ENCODE data around the gene DHRS7.

Gene DHRS7

DNA sequence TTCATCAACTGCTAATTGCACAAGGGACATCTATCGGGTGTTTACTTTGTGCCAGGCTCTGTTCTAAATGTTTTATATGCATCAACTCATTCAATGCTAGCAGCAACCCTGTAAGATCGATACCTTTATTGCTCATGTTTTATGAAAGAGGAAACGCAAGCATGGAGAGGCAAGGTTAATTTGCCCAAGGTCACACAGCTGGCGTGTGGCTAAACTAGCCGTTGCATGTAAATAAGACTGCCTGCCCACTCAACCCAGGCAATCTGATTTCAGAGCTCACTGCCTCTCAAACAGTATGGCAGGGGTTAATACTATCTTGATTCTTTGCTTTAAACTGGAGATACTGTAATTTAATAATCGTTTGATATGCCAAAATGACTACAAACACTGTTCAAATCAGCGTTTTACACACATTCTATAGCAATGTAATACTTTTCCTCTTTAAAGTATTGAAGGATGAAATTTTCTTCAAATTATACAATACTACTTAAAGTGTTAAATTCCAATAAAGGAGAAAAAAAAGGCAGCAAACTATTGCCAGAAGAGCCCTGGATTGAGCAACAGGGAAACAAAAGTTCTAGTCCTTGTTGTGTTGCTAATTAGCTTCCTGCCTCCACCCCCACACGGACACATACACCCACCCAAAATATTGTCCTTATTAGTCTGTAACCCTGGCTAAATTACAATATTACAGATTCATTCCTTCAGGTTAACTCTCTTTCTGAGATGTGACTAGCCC lies 39.1 kb upstream of the DHRS7 start:
- no peak for ATAC-seq

DNA sequence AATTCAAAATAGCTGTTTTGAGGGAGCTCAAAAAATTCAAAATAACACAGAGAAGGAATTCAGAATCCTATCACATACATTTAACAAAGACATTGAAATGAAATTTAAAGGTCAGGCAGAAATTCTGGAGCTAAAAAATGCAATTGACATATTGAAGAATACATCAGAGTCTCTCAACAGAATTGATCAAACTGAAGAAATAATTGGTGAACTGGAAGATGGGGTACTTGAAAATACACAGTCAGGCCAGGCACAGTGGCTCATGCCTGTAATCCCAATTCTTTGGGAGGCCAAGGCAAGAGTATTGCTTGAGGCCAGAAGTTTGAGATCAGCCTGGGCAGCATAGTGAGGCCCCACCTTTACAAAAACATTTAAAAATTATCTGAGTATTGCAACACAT lies 34.1 kb upstream of the DHRS7 start:
- no peak for ATAC-seq
- TF ChIP-seq, protein P1, sequence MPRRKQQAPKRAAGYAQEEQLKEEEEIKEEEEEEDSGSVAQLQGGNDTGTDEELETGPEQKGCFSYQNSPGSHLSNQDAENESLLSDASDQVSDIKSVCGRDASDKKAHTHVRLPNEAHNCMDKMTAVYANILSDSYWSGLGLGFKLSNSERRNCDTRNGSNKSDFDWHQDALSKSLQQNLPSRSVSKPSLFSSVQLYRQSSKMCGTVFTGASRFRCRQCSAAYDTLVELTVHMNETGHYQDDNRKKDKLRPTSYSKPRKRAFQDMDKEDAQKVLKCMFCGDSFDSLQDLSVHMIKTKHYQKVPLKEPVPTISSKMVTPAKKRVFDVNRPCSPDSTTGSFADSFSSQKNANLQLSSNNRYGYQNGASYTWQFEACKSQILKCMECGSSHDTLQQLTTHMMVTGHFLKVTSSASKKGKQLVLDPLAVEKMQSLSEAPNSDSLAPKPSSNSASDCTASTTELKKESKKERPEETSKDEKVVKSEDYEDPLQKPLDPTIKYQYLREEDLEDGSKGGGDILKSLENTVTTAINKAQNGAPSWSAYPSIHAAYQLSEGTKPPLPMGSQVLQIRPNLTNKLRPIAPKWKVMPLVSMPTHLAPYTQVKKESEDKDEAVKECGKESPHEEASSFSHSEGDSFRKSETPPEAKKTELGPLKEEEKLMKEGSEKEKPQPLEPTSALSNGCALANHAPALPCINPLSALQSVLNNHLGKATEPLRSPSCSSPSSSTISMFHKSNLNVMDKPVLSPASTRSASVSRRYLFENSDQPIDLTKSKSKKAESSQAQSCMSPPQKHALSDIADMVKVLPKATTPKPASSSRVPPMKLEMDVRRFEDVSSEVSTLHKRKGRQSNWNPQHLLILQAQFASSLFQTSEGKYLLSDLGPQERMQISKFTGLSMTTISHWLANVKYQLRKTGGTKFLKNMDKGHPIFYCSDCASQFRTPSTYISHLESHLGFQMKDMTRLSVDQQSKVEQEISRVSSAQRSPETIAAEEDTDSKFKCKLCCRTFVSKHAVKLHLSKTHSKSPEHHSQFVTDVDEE (CRISPR knock-in tag; IDR thresholded peaks at IDR 0.05), result no peak
- TF ChIP-seq ZFP30 (CRISPR knock-in tag; IDR thresholded peaks at IDR 0.05) (peak; percentile 83), TOX (CRISPR knock-in tag; IDR thresholded peaks at IDR 0.05; ENCODE audit: borderline replicate concordance) (no peak), ZNF70 (CRISPR knock-in tag; IDR thresholded peaks at IDR 0.05) (no peak), RARB (CRISPR knock-in tag; IDR thresholded peaks at IDR 0.05) (no peak), ESRRG (CRISPR knock-in tag; IDR thresholded peaks at IDR 0.05) (no peak)

More for the DNA sequence above, 39.1 kb upstream of the DHRS7 start:
- TF ChIP-seq ZC3H10 (CRISPR knock-in tag; IDR thresholded peaks at IDR 0.05) (no peak), TCF4 (CRISPR knock-in tag; IDR thresholded peaks at IDR 0.05; ENCODE audit: borderline replicate concordance) (no peak), BACH2 (CRISPR knock-in tag; IDR thresholded peaks at IDR 0.05; ENCODE audit: borderline replicate concordance) (no peak)

DNA sequence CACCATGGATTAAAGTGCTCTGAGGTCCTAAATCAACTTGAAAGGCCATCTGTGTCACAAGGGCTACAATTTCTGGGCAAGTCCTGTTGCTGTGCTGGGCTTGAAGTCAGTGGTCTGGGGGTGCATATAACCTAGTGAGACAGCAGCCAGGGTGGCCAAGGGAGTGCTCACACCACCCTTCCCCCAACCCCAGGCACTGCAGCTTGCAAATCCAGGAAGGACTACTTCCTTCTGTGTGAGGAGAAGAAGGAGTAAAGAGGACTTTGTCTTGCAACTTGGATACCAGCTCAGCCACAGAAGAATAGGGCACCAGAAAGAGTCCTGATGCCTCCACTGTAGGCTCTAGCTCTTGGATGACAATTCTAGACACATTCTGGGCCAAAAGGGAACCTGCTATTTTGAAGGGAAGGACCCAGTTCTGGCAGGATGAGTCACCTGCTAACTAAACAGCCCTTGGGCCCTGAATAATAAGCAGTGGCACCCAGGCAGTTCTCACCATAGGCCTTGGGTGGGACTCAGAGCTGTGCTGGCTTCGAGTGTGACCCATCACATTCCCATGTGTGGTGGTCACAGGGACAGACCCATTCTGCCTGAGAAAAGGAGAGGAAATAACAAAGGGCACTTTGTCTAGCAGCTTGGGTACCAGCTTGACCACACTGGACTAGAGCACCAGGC lies 32.6 kb upstream of the DHRS7 start:
- no peak for ATAC-seq
- TF ChIP-seq PPARA (CRISPR knock-in tag; IDR thresholded peaks at IDR 0.05; ENCODE audit: borderline replicate concordance), result no peak
- no peak for TF ChIP-seq ZNF70 (CRISPR knock-in tag; IDR thresholded peaks at IDR 0.05)
- TF ChIP-seq ISL1 (CRISPR knock-in tag; IDR thresholded peaks at IDR 0.05), result no peak
- TF ChIP-seq, protein P1 (CRISPR knock-in tag; IDR thresholded peaks at IDR 0.05), result no peak
- no peak for TF ChIP-seq OSR1 (CRISPR knock-in tag; IDR thresholded peaks at IDR 0.05)
- TF ChIP-seq BACH2 (CRISPR knock-in tag; IDR thresholded peaks at IDR 0.05; ENCODE audit: borderline replicate concordance), result no peak
- no peak for TF ChIP-seq ZC3H10 (CRISPR knock-in tag; IDR thresholded peaks at IDR 0.05)
- TF ChIP-seq TOX (CRISPR knock-in tag; IDR thresholded peaks at IDR 0.05; ENCODE audit: borderline replicate concordance), result no peak
- no peak for TF ChIP-seq ZNF565 (CRISPR knock-in tag; conservative IDR thresholded peaks at IDR 0.05; ENCODE audit: low read depth)
- no peak for TF ChIP-seq ZFP30 (CRISPR knock-in tag; IDR thresholded peaks at IDR 0.05)

DNA sequence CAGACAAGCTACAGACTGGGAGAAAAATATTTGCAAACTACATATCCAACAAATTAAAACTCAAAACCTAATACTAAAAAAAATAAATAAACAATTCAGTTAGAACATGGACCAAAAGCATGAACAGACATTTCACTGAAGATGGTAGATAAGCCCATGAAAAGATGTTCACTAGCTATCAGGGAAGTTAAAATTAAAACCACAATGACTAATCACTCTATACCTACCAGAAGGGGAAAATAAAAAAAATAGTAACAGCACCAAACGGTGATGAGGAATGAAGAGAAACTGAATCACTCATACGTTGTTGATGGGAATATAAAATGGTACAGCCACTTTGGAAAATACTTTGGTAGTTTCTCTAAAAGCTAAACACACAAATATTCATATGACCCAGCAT lies 31.1 kb upstream of the DHRS7 start:
- peak; percentile 36; the same call in 1 of the 3 replicates for ATAC-seq
- TF ChIP-seq, protein P2, sequence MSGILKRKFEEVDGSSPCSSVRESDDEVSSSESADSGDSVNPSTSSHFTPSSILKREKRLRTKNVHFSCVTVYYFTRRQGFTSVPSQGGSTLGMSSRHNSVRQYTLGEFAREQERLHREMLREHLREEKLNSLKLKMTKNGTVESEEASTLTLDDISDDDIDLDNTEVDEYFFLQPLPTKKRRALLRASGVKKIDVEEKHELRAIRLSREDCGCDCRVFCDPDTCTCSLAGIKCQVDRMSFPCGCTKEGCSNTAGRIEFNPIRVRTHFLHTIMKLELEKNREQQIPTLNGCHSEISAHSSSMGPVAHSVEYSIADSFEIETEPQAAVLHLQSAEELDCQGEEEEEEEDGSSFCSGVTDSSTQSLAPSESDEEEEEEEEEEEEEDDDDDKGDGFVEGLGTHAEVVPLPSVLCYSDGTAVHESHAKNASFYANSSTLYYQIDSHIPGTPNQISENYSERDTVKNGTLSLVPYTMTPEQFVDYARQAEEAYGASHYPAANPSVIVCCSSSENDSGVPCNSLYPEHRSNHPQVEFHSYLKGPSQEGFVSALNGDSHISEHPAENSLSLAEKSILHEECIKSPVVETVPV (CRISPR knock-in tag; IDR thresholded peaks at IDR 0.05), result no peak
- TF ChIP-seq ZFP30 (CRISPR knock-in tag; IDR thresholded peaks at IDR 0.05), result no peak
- TF ChIP-seq ISL1 (CRISPR knock-in tag; IDR thresholded peaks at IDR 0.05), result no peak
- TF ChIP-seq TOX (CRISPR knock-in tag; IDR thresholded peaks at IDR 0.05; ENCODE audit: borderline replicate concordance), result no peak
- no peak for TF ChIP-seq ZC3H10 (CRISPR knock-in tag; IDR thresholded peaks at IDR 0.05)
- no peak for TF ChIP-seq RARB (CRISPR knock-in tag; IDR thresholded peaks at IDR 0.05)
- TF ChIP-seq BACH2 (CRISPR knock-in tag; IDR thresholded peaks at IDR 0.05; ENCODE audit: borderline replicate concordance), result no peak
- no peak for TF ChIP-seq ARNTL (CRISPR knock-in tag; IDR thresholded peaks at IDR 0.05; ENCODE audit: borderline replicate concordance, low read depth)
- TF ChIP-seq CSDC2 (CRISPR knock-in tag; IDR thresholded peaks at IDR 0.05), result no peak
- TF ChIP-seq, protein P3, sequence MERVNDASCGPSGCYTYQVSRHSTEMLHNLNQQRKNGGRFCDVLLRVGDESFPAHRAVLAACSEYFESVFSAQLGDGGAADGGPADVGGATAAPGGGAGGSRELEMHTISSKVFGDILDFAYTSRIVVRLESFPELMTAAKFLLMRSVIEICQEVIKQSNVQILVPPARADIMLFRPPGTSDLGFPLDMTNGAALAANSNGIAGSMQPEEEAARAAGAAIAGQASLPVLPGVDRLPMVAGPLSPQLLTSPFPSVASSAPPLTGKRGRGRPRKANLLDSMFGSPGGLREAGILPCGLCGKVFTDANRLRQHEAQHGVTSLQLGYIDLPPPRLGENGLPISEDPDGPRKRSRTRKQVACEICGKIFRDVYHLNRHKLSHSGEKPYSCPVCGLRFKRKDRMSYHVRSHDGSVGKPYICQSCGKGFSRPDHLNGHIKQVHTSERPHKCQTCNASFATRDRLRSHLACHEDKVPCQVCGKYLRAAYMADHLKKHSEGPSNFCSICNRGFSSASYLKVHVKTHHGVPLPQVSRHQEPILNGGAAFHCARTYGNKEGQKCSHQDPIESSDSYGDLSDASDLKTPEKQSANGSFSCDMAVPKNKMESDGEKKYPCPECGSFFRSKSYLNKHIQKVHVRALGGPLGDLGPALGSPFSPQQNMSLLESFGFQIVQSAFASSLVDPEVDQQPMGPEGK (CRISPR knock-in tag; IDR thresholded peaks at IDR 0.05; ENCODE audit: borderline replicate concordance), result no peak
- no peak for TF ChIP-seq ZNF8 (CRISPR knock-in tag; IDR thresholded peaks at IDR 0.05)
- TF ChIP-seq, protein P4, sequence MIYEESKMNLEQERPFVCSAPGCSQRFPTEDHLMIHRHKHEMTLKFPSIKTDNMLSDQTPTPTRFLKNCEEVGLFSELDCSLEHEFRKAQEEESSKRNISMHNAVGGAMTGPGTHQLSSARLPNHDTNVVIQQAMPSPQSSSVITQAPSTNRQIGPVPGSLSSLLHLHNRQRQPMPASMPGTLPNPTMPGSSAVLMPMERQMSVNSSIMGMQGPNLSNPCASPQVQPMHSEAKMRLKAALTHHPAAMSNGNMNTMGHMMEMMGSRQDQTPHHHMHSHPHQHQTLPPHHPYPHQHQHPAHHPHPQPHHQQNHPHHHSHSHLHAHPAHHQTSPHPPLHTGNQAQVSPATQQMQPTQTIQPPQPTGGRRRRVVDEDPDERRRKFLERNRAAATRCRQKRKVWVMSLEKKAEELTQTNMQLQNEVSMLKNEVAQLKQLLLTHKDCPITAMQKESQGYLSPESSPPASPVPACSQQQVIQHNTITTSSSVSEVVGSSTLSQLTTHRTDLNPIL (CRISPR knock-in tag; IDR thresholded peaks at IDR 0.05; ENCODE audit: low read depth), result no peak
- TF ChIP-seq, protein P1 (CRISPR knock-in tag; IDR thresholded peaks at IDR 0.05), result no peak
- no peak for TF ChIP-seq OSR1 (CRISPR knock-in tag; IDR thresholded peaks at IDR 0.05)
- TF ChIP-seq ZFP3 (CRISPR knock-in tag; IDR thresholded peaks at IDR 0.05), result no peak
